Activated CD8-positive, alpha-beta T cell treated with anti-CD3 and anti-CD28 coated beads, Interleukin-2, amount 10 ng/mL, durations not matched to agents 7 days and 5 days (primary cell): ENCODE data around the gene ADAR. TPM values are rescaled to one million over a fixed set of nuclear protein-coding genes. Genes with fewer than 3 reads are reported as not detected.

Experiments used
- ATAC-seq: fragments of 150-1000 bp; cut with Tn5 transposase; one replicate; pipeline ENCODE4 v1.10.0; 2021; ENCODE audit warnings: moderate library complexity
- CTCF ChIA-PET: fragments of 350-600 bp; sonication (Branson Sonifier 250); formaldehyde crosslinking; loops from one replicate; lab custom pipeline; 2021; ENCODE audit warnings: antibody characterized with exemption; lab: Charles Lee
- POLR2A ChIA-PET: fragments of 350-600 bp; sonication (Branson Sonifier 250); formaldehyde crosslinking; loops from one replicate; lab custom pipeline; 2021; ENCODE audit warnings: antibody characterized with exemption; lab: Charles Lee
- DNase-seq: peaks from one replicate; pipeline ENCODE4 v3.0.0-alpha.2; 2020
- H3K27ac Mint-ChIP-seq: one replicate; pipeline ENCODE4 v1.8.0; 2021; ENCODE audit warnings: mild to moderate bottlenecking, mixed read lengths
- H3K27me3 Mint-ChIP-seq: one replicate; pipeline ENCODE4 v1.8.0; 2021; ENCODE audit warnings: low read depth, mixed read lengths
- H3K36me3 Mint-ChIP-seq: one replicate; pipeline ENCODE4 v1.8.0; 2021; ENCODE audit warnings: low read depth, mixed read lengths
- H3K4me1 Mint-ChIP-seq: one replicate; pipeline ENCODE4 v1.8.0; 2021; ENCODE audit warnings: low read depth, mixed read lengths
- H3K4me3 Mint-ChIP-seq: one replicate; pipeline ENCODE4 v1.8.0; 2021; ENCODE audit warnings: mild to moderate bottlenecking, mixed read lengths
- H3K9me3 Mint-ChIP-seq: one replicate; pipeline ENCODE4 v1.8.0; 2022; ENCODE audit warnings: mixed read lengths; ENCODE audit not compliant: insufficient read depth
- total RNA-seq, 2 experiments: library from RNA; stranded (reverse); gene quantifications; one replicate each; pipeline ENCODE4 v1.2.3, GENCODE V29; 2021

The ADAR gene
- total RNA-seq, 2 experiments from 2014 or later, result 314 to 317 TPM

GRCh38 chr1:154615411-154615810, 7.4 kb upstream of the ADAR start:
- Mint-ChIP-seq H3K27me3 (no peaks in the 10 kb centered on the region), H3K4me1 (peaks cover 56% of the 10 kb centered on the region), H3K9me3 (no peaks in the 10 kb centered on the region), H3K27ac (peak overlapping the region; percentile 51), H3K36me3 (peaks cover 6% of the 10 kb centered on the region), H3K4me3 (no peak overlapping the region)
- ATAC-seq, result peak; percentile 38
- no peak for DNase-seq
- CTCF ChIA-PET, result interaction anchor here (1.6 to 2.1 kb wide), 2 partner anchors 14 to 56 kb away, joined by 5 read pairs; no protein-coding TSS in a partner anchor
- POLR2A ChIA-PET, result interaction anchor here (1.5 kb wide), 1 partner anchor 11 kb away, joined by 5 read pairs; no protein-coding TSS in a partner anchor

- ChIA-PET CTCF (interaction anchor here (2.1 kb wide), 1 partner anchor 55 kb away, joined by 5 read pairs; no protein-coding TSS in a partner anchor), POLR2A (interaction anchor here (1.5 kb wide), 1 partner anchor 12 kb away, joined by 5 read pairs; no protein-coding TSS in a partner anchor)
- ATAC-seq (peak; percentile 38), DNase-seq (no peak)
- peak overlapping the region; percentile 43 for H3K27ac Mint-ChIP-seq
- H3K4me1 Mint-ChIP-seq, result peaks cover 60% of the 10 kb centered on the region
- H3K9me3 Mint-ChIP-seq, result no peaks in the 10 kb centered on the region
- no peaks in the 10 kb centered on the region for H3K27me3 Mint-ChIP-seq
- H3K4me3 Mint-ChIP-seq, result no peak overlapping the region
- H3K36me3 Mint-ChIP-seq, result peaks cover 8% of the 10 kb centered on the region
Measured at GRCh38 chr1:154614901-154615300, 6.9 kb upstream of the ADAR start.

- no peak overlapping the region for H3K4me3 Mint-ChIP-seq
Measured at GRCh38 chr1:154614247-154614646, 6.3 kb upstream of the ADAR start.

GRCh38 chr1:154611150-154611862, 3.3 kb upstream of the ADAR start:
- Mint-ChIP-seq H3K27me3 (no peaks in the 10 kb centered on the region), H3K4me3 (no peak overlapping the region), H3K27ac (peak overlapping the region; percentile 41), H3K4me1 (peaks cover 57% of the 10 kb centered on the region), H3K36me3 (peaks cover 16% of the 10 kb centered on the region), H3K9me3 (no peaks in the 10 kb centered on the region)
- POLR2A ChIA-PET, result interaction anchor here (0.6 to 1.5 kb wide), 5 partner anchors 10 to 56 kb away, joined by 3 to 6 read pairs (median 4); no protein-coding TSS in a partner anchor
- no peak for ATAC-seq
- CTCF ChIA-PET, result interaction anchor here (1.4 to 2.5 kb wide), 4 partner anchors 16 to 324 kb away, joined by 3 to 10 read pairs (median 6); partner anchors contain the start of gene PMVK
- DNase-seq, result no peak

More at GRCh38 chr1:154614247-154614646, 6.3 kb upstream of the ADAR start:
- ChIA-PET POLR2A (interaction anchor here (2.0 kb wide), 1 partner anchor 13 kb away, joined by 9 read pairs; no protein-coding TSS in a partner anchor), CTCF (interaction anchor here (1.0 kb wide), 1 partner anchor 13 kb away, joined by 3 read pairs; no protein-coding TSS in a partner anchor)
- H3K36me3 Mint-ChIP-seq, result peaks cover 8% of the 10 kb centered on the region
- peak overlapping the region; percentile 43 for H3K27ac Mint-ChIP-seq
- ATAC-seq (no peak), DNase-seq (no peak)
- no peaks in the 10 kb centered on the region for H3K27me3 Mint-ChIP-seq
- H3K9me3 Mint-ChIP-seq, result no peaks in the 10 kb centered on the region
- H3K4me1 Mint-ChIP-seq, result peaks cover 61% of the 10 kb centered on the region

DNA sequence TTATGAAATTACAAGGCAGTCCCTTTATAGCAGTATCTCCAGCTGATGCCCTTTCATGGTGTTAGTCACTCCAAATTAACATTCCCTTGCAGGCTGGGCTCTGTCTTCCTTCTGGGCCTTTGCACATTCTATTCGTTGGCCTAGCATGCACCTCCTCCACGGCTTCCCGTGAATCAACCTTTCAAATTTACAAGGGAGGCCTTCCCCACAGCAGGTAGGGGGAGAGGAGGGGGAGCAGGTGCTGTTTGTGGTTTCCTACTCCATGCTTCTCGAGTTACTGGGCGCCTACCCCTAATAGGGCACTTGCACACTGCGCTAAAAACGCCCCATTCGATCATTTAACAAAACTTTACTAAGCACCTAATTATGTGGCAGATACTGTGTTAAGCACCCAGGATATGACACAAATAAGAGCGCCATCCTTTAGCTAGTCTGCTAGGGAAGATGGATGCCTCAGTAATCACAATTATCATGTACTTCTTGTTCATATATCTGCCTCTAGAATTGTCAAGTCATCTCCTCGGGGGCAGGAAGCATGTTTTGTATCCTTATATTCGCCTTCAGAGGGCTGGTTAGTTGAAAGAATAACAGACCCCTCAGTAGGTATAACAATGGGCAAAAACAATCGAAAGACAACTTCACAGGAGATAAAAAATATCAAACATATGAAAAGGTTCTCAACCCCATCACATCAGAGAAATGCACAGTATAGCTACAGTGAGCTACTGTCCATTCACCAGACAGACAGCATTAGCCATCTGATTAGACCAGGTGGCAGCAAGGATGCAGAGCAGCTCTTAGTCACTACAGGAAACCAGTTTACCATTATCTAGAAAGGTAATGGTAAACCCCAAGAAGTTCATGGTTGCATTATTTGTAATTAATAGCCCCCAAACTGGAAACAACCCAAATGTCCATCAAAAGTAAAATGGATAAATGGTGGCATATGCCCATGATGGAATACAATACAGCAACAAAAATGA, 1.7 kb upstream of the ADAR start:
- H3K27me3 Mint-ChIP-seq, result no peaks in the 10 kb centered on the region
- peaks cover 58% of the 10 kb centered on the region for H3K4me1 Mint-ChIP-seq
- ATAC-seq, result peak; percentile 4
- ChIA-PET CTCF (interaction anchor here (0.8 to 2.5 kb wide), 10 partner anchors 9 to 441 kb away, joined by 3 to 10 read pairs (median 4); partner anchors contain the start of genes ADAM15 and PMVK), POLR2A (interaction anchor here (0.6 to 2.7 kb wide), 10 partner anchors 9 to 346 kb away, joined by 3 to 31 read pairs (median 3); no protein-coding TSS in a partner anchor)
- peak; percentile 50 for DNase-seq
- no peaks in the 10 kb centered on the region for H3K9me3 Mint-ChIP-seq
- H3K27ac Mint-ChIP-seq, result peak overlapping the region; percentile 97
- peaks cover 28% of the 10 kb centered on the region for H3K36me3 Mint-ChIP-seq
- H3K4me3 Mint-ChIP-seq, result peak overlapping the region; percentile 85

- peak overlapping the region; percentile 85 for H3K4me3 Mint-ChIP-seq
- peak; percentile 34 for ATAC-seq
- peaks cover 61% of the 10 kb centered on the region for H3K4me1 Mint-ChIP-seq
- peak overlapping the region; percentile 97 for H3K27ac Mint-ChIP-seq
- no peaks in the 10 kb centered on the region for H3K9me3 Mint-ChIP-seq
- no peaks in the 10 kb centered on the region for H3K27me3 Mint-ChIP-seq
- peaks cover 36% of the 10 kb centered on the region for H3K36me3 Mint-ChIP-seq
- CTCF ChIA-PET, result interaction anchor here (1.3 to 1.5 kb wide), 3 partner anchors 49 to 175 kb away, joined by 3 to 4 read pairs (median 3); no protein-coding TSS in a partner anchor
- POLR2A ChIA-PET, result interaction anchor here (0.6 to 2.7 kb wide), 7 partner anchors 9 to 261 kb away, joined by 3 to 31 read pairs (median 3); no protein-coding TSS in a partner anchor
- DNase-seq, result peak; percentile 53
Measured at GRCh38 chr1:154608397-154609270, 648 bp upstream of the ADAR start.

DNA sequence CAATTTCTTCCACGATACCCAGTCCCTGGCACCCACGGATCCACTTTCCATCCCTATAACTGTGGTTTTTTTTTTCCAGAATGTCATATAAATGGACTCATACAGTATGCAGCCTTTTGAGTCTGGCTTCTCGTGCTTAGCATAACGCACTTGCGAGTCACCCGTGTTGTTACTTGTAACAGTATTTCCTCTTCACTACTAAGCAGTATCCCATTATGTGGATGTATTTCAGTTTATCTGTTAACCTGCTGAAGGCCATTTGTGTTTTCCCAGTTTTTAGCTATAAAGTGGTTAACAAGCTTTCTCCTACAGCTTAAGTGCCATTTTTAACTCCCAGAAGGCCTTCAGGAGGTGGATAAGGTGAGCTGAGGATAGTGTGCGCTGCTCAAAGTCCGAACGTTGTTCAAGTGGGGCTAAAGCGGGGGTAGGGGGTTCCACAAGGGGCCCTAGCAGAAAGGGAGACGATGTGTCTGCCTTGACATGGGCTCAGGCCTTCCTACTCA, 829 bp downstream of the ADAR start:
- ATAC-seq (peak; percentile 16), DNase-seq (peak; percentile 34)
- Mint-ChIP-seq H3K9me3 (no peaks in the 10 kb centered on the region), H3K36me3 (peaks cover 44% of the 10 kb centered on the region), H3K27ac (peak overlapping the region; percentile 97), H3K27me3 (no peaks in the 10 kb centered on the region), H3K4me3 (peak overlapping the region; percentile 85), H3K4me1 (peaks cover 71% of the 10 kb centered on the region)
- POLR2A ChIA-PET, result interaction anchor here (0.7 to 1.4 kb wide), 5 partner anchors 14 to 386 kb away, joined by 3 to 6 read pairs (median 4); partner anchors contain the start of genes PMVK and UBE2Q1
- CTCF ChIA-PET, result interaction anchor here (0.7 to 3.8 kb wide), 6 partner anchors 17 to 127 kb away, joined by 3 to 24 read pairs (median 4); no protein-coding TSS in a partner anchor

- DNase-seq, result no peak
- Mint-ChIP-seq H3K27me3 (no peaks in the 10 kb centered on the region), H3K4me1 (peaks cover 75% of the 10 kb centered on the region), H3K27ac (peak overlapping the region; percentile 73), H3K4me3 (peak overlapping the region; percentile 85), H3K36me3 (peaks cover 59% of the 10 kb centered on the region), H3K9me3 (no peaks in the 10 kb centered on the region)
- POLR2A ChIA-PET, result interaction anchor here (0.8 to 1.7 kb wide), 6 partner anchors 10 to 368 kb away, joined by 3 to 5 read pairs (median 3); partner anchors contain the start of gene CKS1B
- ATAC-seq, result no peak
- CTCF ChIA-PET, result interaction anchor here (1.2 to 3.8 kb wide), 6 partner anchors 11 to 273 kb away, joined by 5 to 24 read pairs (median 6); no protein-coding TSS in a partner anchor
Measured at GRCh38 chr1:154605534-154605933, 2.5 kb downstream of the ADAR start.

DNA sequence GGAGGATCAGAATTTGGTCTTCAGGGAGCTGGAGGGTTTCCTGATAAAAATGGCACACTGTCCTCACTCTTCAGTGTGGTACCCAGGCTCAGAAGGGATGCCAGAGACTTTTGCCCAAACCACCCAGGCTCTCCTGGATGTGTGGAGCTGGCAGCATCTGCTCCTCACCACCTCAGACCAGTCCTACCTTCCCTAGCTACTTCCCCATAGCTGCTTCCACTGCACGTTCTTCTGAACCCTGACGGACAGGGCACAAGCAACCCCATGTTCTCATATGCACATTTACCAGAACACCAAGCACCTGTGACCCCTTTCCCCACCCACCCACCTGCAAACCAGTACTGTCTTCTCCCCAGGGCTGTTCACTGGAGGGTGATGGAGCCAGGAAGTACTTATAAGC, 4.7 kb downstream of the ADAR start:
- CTCF ChIA-PET, result interaction anchor here (1.0 to 3.8 kb wide), 3 partner anchors 9 to 275 kb away, joined by 3 to 24 read pairs (median 9); no protein-coding TSS in a partner anchor
- ATAC-seq (no peak), DNase-seq (no peak)
- H3K4me1 Mint-ChIP-seq, result peaks cover 69% of the 10 kb centered on the region
- H3K4me3 Mint-ChIP-seq, result no peak overlapping the region
- H3K9me3 Mint-ChIP-seq, result no peaks in the 10 kb centered on the region
- H3K27me3 Mint-ChIP-seq, result no peaks in the 10 kb centered on the region
- H3K27ac Mint-ChIP-seq, result peak overlapping the region; percentile 37
- peaks cover 73% of the 10 kb centered on the region for H3K36me3 Mint-ChIP-seq
- POLR2A ChIA-PET, result no interaction called here
